H1 (cell line): ENCODE measurements around the gene BSCL2.

Experiments used
- CEBPB ChIP-seq: IDR thresholded peaks from 2 replicates; pipeline ENCODE4 v1.6.1; 2012; ENCODE audit warnings: low read depth, low read length
- EZH2 ChIP-seq: fragments of 200-600 bp; sonication (generic); IDR thresholded peaks from 2 replicates; pipeline ENCODE4 v1.7.1; 2012; ENCODE audit warnings: low read depth, mild to moderate bottlenecking, moderate library complexity, low read length, inconsistent platforms; ENCODE audit not compliant: severe bottlenecking
- GABPA ChIP-seq: IDR thresholded peaks from 2 replicates; pipeline ENCODE4 v1.6.1; 2011; ENCODE audit warnings: mild to moderate bottlenecking, low read length, moderate library complexity, borderline replicate concordance; ENCODE audit not compliant: insufficient read depth
- JUN ChIP-seq: IDR thresholded peaks from 2 replicates; pipeline ENCODE4 v1.6.1; 2011; ENCODE audit warnings: low read depth, mild to moderate bottlenecking, improper control_type of control experiment, low read length
- JUND ChIP-seq: IDR thresholded peaks from 2 replicates; pipeline ENCODE4 v1.6.1; 2011; ENCODE audit warnings: mild to moderate bottlenecking, improper control_type of control experiment, low read length
- POLR2AphosphoS5 ChIP-seq: IDR thresholded peaks from 2 replicates; pipeline ENCODE4 v1.6.1; 2011; ENCODE audit warnings: low read depth, low read length
- TAF1 ChIP-seq: IDR thresholded peaks from 2 replicates; pipeline ENCODE4 v1.6.1; 2011; ENCODE audit warnings: mild to moderate bottlenecking, low read depth, low read length
- ZNF274 ChIP-seq: IDR thresholded peaks from 2 replicates; pipeline ENCODE4 v1.7.0; 2012; ENCODE audit warnings: low read length, borderline replicate concordance; ENCODE audit errors: extremely low read depth
- TF ChIP-seq, protein P1 (sequence below), 3 experiments: IDR thresholded peaks; 1 replicate in 2 of 3; 2 replicates in 1 of 3; pipeline versions ENCODE4 v1.5.1 to v1.6.1; 2011; ENCODE audit warnings: low read length in 3 of 3, mild to moderate bottlenecking in 3 of 3, inconsistent platforms in 2 of 3, low read depth in 1 of 3, moderate library complexity in 1 of 3; ENCODE audit not compliant: insufficient read depth in 1 of 3; ENCODE audit errors: control extremely low read depth in 1 of 3

DNA sequence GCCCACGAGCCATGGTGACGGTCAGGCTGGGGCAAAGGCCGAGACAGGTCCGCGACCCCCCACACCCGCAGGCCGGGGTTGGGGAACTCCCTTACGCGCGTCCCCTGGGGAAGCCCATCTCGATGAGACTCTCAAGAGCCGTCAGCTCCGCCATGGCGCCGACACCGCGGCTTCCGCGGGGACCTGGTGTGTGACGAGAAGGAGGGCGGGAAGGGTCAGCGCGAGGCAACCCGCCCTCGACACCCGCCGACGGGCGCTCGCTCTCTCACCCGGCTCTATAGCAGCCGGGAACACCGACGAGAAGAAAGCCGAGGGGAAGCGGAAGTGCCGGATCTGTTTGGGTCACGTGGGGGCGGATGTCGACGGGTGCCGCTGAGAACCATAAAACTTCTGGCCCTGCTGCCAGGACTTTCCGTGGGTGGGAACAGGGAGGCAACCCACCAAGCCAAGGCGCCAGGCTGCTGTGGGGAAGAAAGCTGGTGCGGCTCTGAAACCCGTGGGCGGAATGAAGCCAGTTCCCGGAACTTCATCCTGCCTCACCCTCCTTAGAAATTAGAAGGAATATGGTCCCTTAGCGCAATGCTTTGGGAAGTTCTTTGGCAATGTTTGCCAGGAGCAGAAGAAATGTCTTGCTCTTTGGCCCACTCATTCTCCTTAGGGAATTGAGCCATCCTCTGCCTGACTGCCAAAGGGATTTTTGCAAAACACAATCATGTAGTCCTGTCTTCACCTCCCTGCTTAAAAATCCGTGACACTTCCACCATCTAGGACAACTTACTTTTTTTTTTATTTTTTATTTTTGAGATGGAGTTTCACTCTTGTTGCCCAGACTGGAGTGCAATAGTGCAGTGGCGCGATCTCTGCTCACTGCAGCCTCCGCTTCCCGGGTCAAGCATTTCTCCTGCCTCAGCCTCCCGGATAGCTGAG lies 28.2 kb downstream of the BSCL2 start, which contains the start of gene UBXN1:
- no peak for TF ChIP-seq ZNF274
- TF ChIP-seq JUND, result 0 out of 2 replicates have a peak, but pooled peaks have one; percentile 12
- no peak for TF ChIP-seq JUN
- no peak for TF ChIP-seq CEBPB
- no peak for TF ChIP-seq EZH2
- TF ChIP-seq GABPA, result peak; percentile 82; the same call in 1 of the 2 replicates
- TF ChIP-seq, protein P1, sequence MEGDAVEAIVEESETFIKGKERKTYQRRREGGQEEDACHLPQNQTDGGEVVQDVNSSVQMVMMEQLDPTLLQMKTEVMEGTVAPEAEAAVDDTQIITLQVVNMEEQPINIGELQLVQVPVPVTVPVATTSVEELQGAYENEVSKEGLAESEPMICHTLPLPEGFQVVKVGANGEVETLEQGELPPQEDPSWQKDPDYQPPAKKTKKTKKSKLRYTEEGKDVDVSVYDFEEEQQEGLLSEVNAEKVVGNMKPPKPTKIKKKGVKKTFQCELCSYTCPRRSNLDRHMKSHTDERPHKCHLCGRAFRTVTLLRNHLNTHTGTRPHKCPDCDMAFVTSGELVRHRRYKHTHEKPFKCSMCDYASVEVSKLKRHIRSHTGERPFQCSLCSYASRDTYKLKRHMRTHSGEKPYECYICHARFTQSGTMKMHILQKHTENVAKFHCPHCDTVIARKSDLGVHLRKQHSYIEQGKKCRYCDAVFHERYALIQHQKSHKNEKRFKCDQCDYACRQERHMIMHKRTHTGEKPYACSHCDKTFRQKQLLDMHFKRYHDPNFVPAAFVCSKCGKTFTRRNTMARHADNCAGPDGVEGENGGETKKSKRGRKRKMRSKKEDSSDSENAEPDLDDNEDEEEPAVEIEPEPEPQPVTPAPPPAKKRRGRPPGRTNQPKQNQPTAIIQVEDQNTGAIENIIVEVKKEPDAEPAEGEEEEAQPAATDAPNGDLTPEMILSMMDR (IDR thresholded peaks at IDR 0.05; ENCODE audit: control extremely low read depth in 1 of 3, insufficient read depth in 1 of 3, low read depth in 1 of 3, low read length in 3 of 3), result no peak; a peak in 1 of 4 replicates
- TF ChIP-seq TAF1, result peak; percentile 80
- TF ChIP-seq POLR2AphosphoS5, result peak; percentile 61
